Renal cortex interstitium (tissue), 3 donors: ENCODE data around the gene OSBPL8. TPM values are rescaled to one million over a fixed set of nuclear protein-coding genes. Genes with fewer than 3 reads are reported as not detected.

Experiments used
- polyA plus RNA-seq, 3 donors: library from polyadenylated mRNA; unstranded; fragments of 120-200 nt; gene quantifications; one replicate each; pipeline ENCODE4 v1.2.1, GENCODE V29; 2013; ENCODE audit not compliant: insufficient read length in 3 of 3

OSBPL8 gene
- polyA plus RNA-seq, 3 donors = 63.9 to 76.6 (median 75.7) TPM

Other genes starting within 250 kb of the OSBPL8 start
- gene BBS10, start 211.4 kb downstream of the OSBPL8 start, polyA plus RNA-seq = 10 to 100 TPM; 28.9 to 34.4 (median 29.3) TPM
- gene ZDHHC17, start 204.3 kb upstream of the OSBPL8 start, polyA plus RNA-seq = 10 to 100 TPM; 53.2 to 89.3 (median 71.8) TPM